Left lung (tissue), 10 donors: Measurements from ENCODE around the gene ANKRD60. TPM values are rescaled to one million over a fixed set of nuclear protein-coding genes. Genes with fewer than 3 reads are reported as not detected.

Experiments used
- ATAC-seq: fragments of 200-7000 bp; cut with Tn5 transposase; one replicate; pipeline ENCODE4 v1.9.1; 2020; ENCODE audit warnings: moderate library complexity
- DNase-seq, 4 donors: peaks; one replicate each; pipeline ENCODE4 v3.0.0-alpha.2; 2013 to 2020
- H3K27ac ChIP-seq, 2 donors: fragments of 200-600 bp; sonication (generic) in 1 of 2; one replicate each; pipeline versions ENCODE4 v1.5.0 to v1.8.0; 2020 to 2021
- H3K27me3 ChIP-seq, 2 donors: fragments of 200-600 bp; sonication (generic) in 1 of 2; one replicate each; pipeline versions ENCODE4 v1.5.0 to v1.8.0; 2020 to 2021
- H3K36me3 ChIP-seq, 2 donors: fragments of 200-600 bp; sonication (generic) in 1 of 2; one replicate each; pipeline versions ENCODE4 v1.5.0 to v1.8.0; 2020 to 2021
- H3K4me1 ChIP-seq, 2 donors: fragments of 200-600 bp; one replicate each; pipeline ENCODE4 v1.8.0; 2021
- H3K4me3 ChIP-seq, 2 donors: fragments of 200-600 bp; sonication (generic) in 1 of 2; one replicate each; pipeline versions ENCODE4 v1.5.0 to v1.8.0; 2020 to 2021; ENCODE audit warnings: mild to moderate bottlenecking in 1 of 2
- H3K9me3 ChIP-seq, 2 donors: fragments of 200-600 bp; sonication (generic) in 1 of 2; one replicate each; pipeline versions ENCODE4 v1.5.0 to v1.8.0; 2020 to 2021
- CTCF ChIP-seq, 2 donors: fragments of 200-600 bp; sonication (generic) in 1 of 2; IDR thresholded peaks; one replicate each; pipeline versions ENCODE4 v1.5.0 to v1.8.0; 2021; ENCODE audit warnings: antibody characterized with exemption in 2 of 2
- intact Hi-C, 2 donors: fragments of 100-400 bp; cut with DNase I; formaldehyde crosslinking; loops; one replicate each; pipeline versions ENCODE4 v1.11.2 to v1.14.2; 2022
- polyA plus RNA-seq, 6 donors: library from polyadenylated mRNA; unstranded; fragments of 120-200 nt; gene quantifications; one replicate each; pipeline ENCODE4 v1.2.1, GENCODE V29; 2013; ENCODE audit not compliant: insufficient read length in 6 of 6
- total RNA-seq, 2 donors: library from RNA; stranded (reverse); fragmentation: NEBNext Ultra II Directional; extraction: Animal tissue kit (Norgen Biotek cat#: 25700); gene quantifications; one replicate each; pipeline ENCODE4 v1.2.1, GENCODE V29; 2021
- donor health status: DM: no; HTN: yes; CAD: no.
- donor health status: DM: no; HTN: no; CAD: no.

Gene ANKRD60
- total and polyA plus RNA-seq, 8 donors = not detected

DNA sequence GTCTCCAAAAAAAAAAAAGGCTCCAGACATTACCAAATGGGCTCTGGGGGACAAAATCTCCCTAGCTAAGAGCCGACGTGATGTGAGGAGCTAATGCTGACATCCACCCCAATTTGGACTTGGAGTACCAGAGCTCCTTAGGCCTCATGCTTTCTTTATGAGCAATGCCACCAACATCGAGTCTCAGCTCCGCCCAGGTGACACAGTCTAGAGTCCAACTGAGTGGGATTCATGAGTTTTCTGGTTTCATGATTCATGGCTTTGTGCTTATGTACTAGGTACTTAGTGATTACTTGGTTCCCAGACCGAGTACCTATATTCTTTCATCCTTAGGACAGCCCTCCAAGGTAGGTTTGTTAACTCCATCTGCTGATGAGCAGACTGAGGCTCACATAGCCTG is 4.4 kb downstream of the ANKRD60 start:
- intact Hi-C loops = no loop called here
- DNase-seq (no peak), ATAC-seq (no peak)
- no peak for TF ChIP-seq CTCF (IDR thresholded peaks at IDR 0.05)
- Histone ChIP-seq H3K27me3 (peaks cover 21 to 70% of the 10 kb centered on the region in 2 donors), H3K27ac (no peak overlapping the region), H3K9me3 (peaks cover 0 to 4% of the 10 kb centered on the region in 2 donors), H3K4me1 (peaks cover 0 to 6% of the 10 kb centered on the region in 2 donors), H3K36me3 (no peaks in the 10 kb centered on the region), H3K4me3 (no peak overlapping the region)

DNA sequence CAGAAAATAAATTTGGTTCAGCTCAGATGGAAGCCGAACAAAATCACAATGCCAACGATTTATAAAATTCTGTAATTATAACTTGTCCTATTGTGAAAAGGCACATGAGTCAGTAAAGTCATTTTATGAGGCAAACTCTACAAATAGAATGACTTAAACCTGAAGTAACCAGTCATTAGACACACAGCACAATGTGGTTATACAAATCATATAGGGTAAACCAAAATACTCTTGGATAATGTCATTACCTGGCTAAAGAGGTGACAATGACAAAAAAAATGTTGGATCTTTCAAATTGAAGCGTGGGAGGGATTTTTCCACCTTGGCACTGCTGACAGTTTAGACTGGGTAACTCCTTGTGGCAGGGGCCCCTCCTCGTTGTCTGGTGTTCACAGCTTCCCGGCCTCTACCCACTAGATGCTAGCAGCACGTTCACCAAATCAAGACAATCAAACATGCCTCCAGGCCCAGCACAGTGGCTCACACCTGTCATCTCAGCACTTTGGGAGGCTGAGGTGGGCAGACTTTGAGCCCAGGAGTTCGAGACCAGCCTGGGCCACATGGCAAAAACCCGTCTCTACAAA is 5.0 kb downstream of the ANKRD60 start:
- ATAC-seq = no peak
- H3K27me3 ChIP-seq = peaks cover 16 to 68% of the 10 kb centered on the region in 2 donors

GRCh38 chr20:58222446-58222845 is 6.0 kb downstream of the ANKRD60 start:
- ATAC-seq (no peak), DNase-seq (no peak)
- intact Hi-C loops = no loop called here
- H3K9me3 ChIP-seq = peaks cover 0 to 8% of the 10 kb centered on the region in 2 donors
- no peak for TF ChIP-seq CTCF (IDR thresholded peaks at IDR 0.05)
- no peak overlapping the region for H3K4me3 ChIP-seq
- H3K27ac ChIP-seq = no peak overlapping the region
- peaks cover 8 to 68% of the 10 kb centered on the region in 2 donors for H3K27me3 ChIP-seq
- no peaks in the 10 kb centered on the region for H3K4me1 ChIP-seq
- H3K36me3 ChIP-seq = no peaks in the 10 kb centered on the region

More for the DNA sequence above, 5.0 kb downstream of the ANKRD60 start:
- Histone ChIP-seq H3K9me3 (peaks cover 0 to 8% of the 10 kb centered on the region in 2 donors), H3K27ac (no peak overlapping the region), H3K4me3 (no peak overlapping the region), H3K4me1 (peaks cover 0 to under 1% of the 10 kb centered on the region in 2 donors), H3K36me3 (no peaks in the 10 kb centered on the region)
- TF ChIP-seq CTCF (IDR thresholded peaks at IDR 0.05) = no peak
- intact Hi-C loops = no loop called here
- no peak for DNase-seq

GRCh38 chr20:58219342-58219700 is 9.1 kb downstream of the ANKRD60 start:
- Histone ChIP-seq H3K4me3 (no peak overlapping the region), H3K9me3 (peaks cover 0 to 8% of the 10 kb centered on the region in 2 donors), H3K36me3 (no peaks in the 10 kb centered on the region), H3K27ac (no peak overlapping the region), H3K4me1 (peaks cover 0 to 4% of the 10 kb centered on the region in 2 donors), H3K27me3 (peaks cover 0 to 51% of the 10 kb centered on the region in 2 donors)
- ATAC-seq (no peak), DNase-seq (no peak)
- intact Hi-C loops = loop anchor here in 1 of 2 donors (10.0 kb wide), 1 partner anchor 705 kb away; no protein-coding TSS in a partner anchor
- no peak for TF ChIP-seq CTCF (IDR thresholded peaks at IDR 0.05)

- intact Hi-C loops = loop anchor here in 1 of 2 donors (10.0 kb wide), 1 partner anchor 704 kb away; no protein-coding TSS in a partner anchor
- peaks cover 0 to 4% of the 10 kb centered on the region in 2 donors for H3K4me1 ChIP-seq
- TF ChIP-seq CTCF (IDR thresholded peaks at IDR 0.05) = no peak
- no peak overlapping the region for H3K27ac ChIP-seq
- no peak overlapping the region for H3K4me3 ChIP-seq
- DNase-seq (no peak), ATAC-seq (no peak)
- H3K36me3 ChIP-seq = no peaks in the 10 kb centered on the region
- H3K27me3 ChIP-seq = peaks cover 0 to 49% of the 10 kb centered on the region in 2 donors
- peaks cover 0 to 8% of the 10 kb centered on the region in 2 donors for H3K9me3 ChIP-seq
These were observed 9.7 kb downstream of the ANKRD60 start for GRCh38 chr20:58218665-58219341.
